ENCODE data around the gene ARHGAP18. TPM values are rescaled to one million over a fixed set of nuclear protein-coding genes. Genes with fewer than 3 reads are reported as not detected.

The ARHGAP18 gene
- total and polyA plus RNA-seq, 2 experiments from 2014 or later: 4.3 to 5.0 TPM

GRCh38 chr6:129704708-129705107 is 5.3 kb downstream of the ARHGAP18 start (continued):
- TF ChIP-seq ZNF462 (CRISPR knock-in tag; IDR thresholded peaks at IDR 0.05) (no peak), ZNF331 (CRISPR knock-in tag; IDR thresholded peaks at IDR 0.05; ENCODE audit: low read depth) (no peak), CTCF (conservative IDR thresholded peaks at IDR 0.05; ENCODE audit: low read depth in 2 of 2) (no peak), JUNB (IDR thresholded peaks at IDR 0.05; ENCODE audit: unreplicated experiment) (no peak), ZNF114 (CRISPR knock-in tag; IDR thresholded peaks at IDR 0.05) (no peak), CREB1 (CRISPR knock-in tag; IDR thresholded peaks at IDR 0.05; ENCODE audit: low read depth) (no peak), POLR2AphosphoS5 (IDR thresholded peaks at IDR 0.05; ENCODE audit: low read depth) (no peak)

- H3K4me3 ChIP-seq: no peak overlapping the region
- H3K4me1 ChIP-seq (ENCODE audit: insufficient read depth): no peaks in the 10 kb centered on the region
- no peak for ATAC-seq
- H4K20me1 ChIP-seq (replicated peaks; ENCODE audit: insufficient read depth): no peaks in the 10 kb centered on the region
- no peaks in the 10 kb centered on the region for H3K36me3 ChIP-seq (ENCODE audit: insufficient read depth)
- no peak overlapping the region for H3K27ac Mint-ChIP-seq
- H2AFZ ChIP-seq: no peak overlapping the region
- no peak overlapping the region for H3K4me2 ChIP-seq
- H3K4me3 Mint-ChIP-seq: no peak overlapping the region
- H3K9me3 Mint-ChIP-seq: no peaks in the 10 kb centered on the region
- DNase-seq (ENCODE audit: low spot score): no peak
- H3K36me3 Mint-ChIP-seq (ENCODE audit: low read depth): no peaks in the 10 kb centered on the region
- no peaks in the 10 kb centered on the region for H3K27me3 ChIP-seq (ENCODE audit: insufficient read depth)
- no peaks in the 10 kb centered on the region for H3F3A ChIP-seq (replicated peaks; ENCODE audit: low read depth)
- peaks cover 5% of the 10 kb centered on the region for H3K4me1 Mint-ChIP-seq
- H3K9me2 ChIP-seq (ENCODE audit: insufficient read depth): no peaks in the 10 kb centered on the region
- no peak overlapping the region for H3K27ac ChIP-seq (ENCODE audit: low read depth)
- no peaks in the 10 kb centered on the region for H3K27me3 Mint-ChIP-seq (ENCODE audit: insufficient read depth, low read depth, poor library complexity)
- H3K79me2 ChIP-seq (replicated peaks; ENCODE audit: insufficient read depth): no peaks in the 10 kb centered on the region
- TF ChIP-seq CREB1 (CRISPR knock-in tag; IDR thresholded peaks at IDR 0.05; ENCODE audit: low read depth): no peak
- TF ChIP-seq ZNF114 (CRISPR knock-in tag; IDR thresholded peaks at IDR 0.05): no peak
- TF ChIP-seq POLR2AphosphoS5 (IDR thresholded peaks at IDR 0.05; ENCODE audit: low read depth): no peak
- no peak for TF ChIP-seq REST (IDR thresholded peaks at IDR 0.05; ENCODE audit: unreplicated experiment)
- TF ChIP-seq ZNF331 (CRISPR knock-in tag; IDR thresholded peaks at IDR 0.05; ENCODE audit: low read depth): no peak
- no peak for TF ChIP-seq EZH2 (IDR thresholded peaks at IDR 0.05; ENCODE audit: low read depth, unreplicated experiment)
- no peak for TF ChIP-seq EZH2phosphoT487 (IDR thresholded peaks at IDR 0.05; ENCODE audit: unreplicated experiment)
- TF ChIP-seq NANOG (IDR thresholded peaks at IDR 0.05; ENCODE audit: borderline replicate concordance): no peak
- TF ChIP-seq JUNB (IDR thresholded peaks at IDR 0.05; ENCODE audit: unreplicated experiment): no peak
- TF ChIP-seq STAT1 (IDR thresholded peaks at IDR 0.05; ENCODE audit: unreplicated experiment): no peak
These were observed 8.1 kb downstream of the ARHGAP18 start for GRCh38 chr6:129701721-129702455.
